Liver (tissue), 3 donors: Measurements from ENCODE around the gene CRELD2.

Source experiments
- CTCF ChIP-seq: fragments of 150-350 bp; IDR thresholded peaks from 2 replicates; pipeline ENCODE4 v1.5.1; 2017; ENCODE audit warnings: improper control_type of control experiment, low read depth, low read length; ENCODE audit not compliant: missing input control
- EGR1 ChIP-seq, 2 donors: IDR thresholded peaks; 2 replicates each; pipeline ENCODE4 v1.6.1; 2016 to 2018; ENCODE audit warnings: antibody characterized with exemption in 2 of 2, low read depth in 2 of 2
- GABPA ChIP-seq, 2 donors: IDR thresholded peaks in 1 of 2; conservative IDR thresholded peaks in 1 of 2; 2 replicates each; pipeline ENCODE4 v1.6.1; 2016; ENCODE audit warnings: antibody characterized with exemption in 2 of 2, mild to moderate bottlenecking in 1 of 2, moderate library complexity in 1 of 2
- HNF4G ChIP-seq: IDR thresholded peaks from 2 replicates; pipeline ENCODE4 v1.6.1; 2016; ENCODE audit warnings: antibody characterized with exemption
- JUND ChIP-seq, 2 donors: IDR thresholded peaks; 2 replicates each; pipeline ENCODE4 v1.6.1; 2016; ENCODE audit warnings: antibody characterized with exemption in 2 of 2
- MAX ChIP-seq: IDR thresholded peaks from 2 replicates; pipeline ENCODE4 v1.6.1; 2016; ENCODE audit warnings: antibody characterized with exemption
- RAD21 ChIP-seq, 2 donors: IDR thresholded peaks; 2 replicates each; pipeline ENCODE4 v1.6.1; 2016; ENCODE audit warnings: antibody characterized with exemption in 2 of 2, mild to moderate bottlenecking in 2 of 2
- SP1 ChIP-seq: IDR thresholded peaks from 2 replicates; pipeline ENCODE4 v1.6.1; 2018; ENCODE audit warnings: antibody characterized with exemption, mild to moderate bottlenecking
- TAF1 ChIP-seq: conservative IDR thresholded peaks from 2 replicates; pipeline ENCODE4 v1.6.1; 2016; ENCODE audit warnings: antibody characterized with exemption, mild to moderate bottlenecking
- YY1 ChIP-seq: IDR thresholded peaks from 2 replicates; pipeline ENCODE4 v1.6.1; 2016; ENCODE audit warnings: antibody characterized with exemption, mild to moderate bottlenecking
- TF ChIP-seq, protein P1 (sequence below): IDR thresholded peaks from 2 replicates; pipeline ENCODE4 v1.6.1; 2016; ENCODE audit warnings: antibody characterized with exemption, mild to moderate bottlenecking
- TF ChIP-seq, protein P2 (sequence below): IDR thresholded peaks from 2 replicates; pipeline ENCODE4 v1.6.1; 2016; ENCODE audit warnings: antibody characterized with exemption
- donor health status: healthy.
- donor health status: healthy.

DNA sequence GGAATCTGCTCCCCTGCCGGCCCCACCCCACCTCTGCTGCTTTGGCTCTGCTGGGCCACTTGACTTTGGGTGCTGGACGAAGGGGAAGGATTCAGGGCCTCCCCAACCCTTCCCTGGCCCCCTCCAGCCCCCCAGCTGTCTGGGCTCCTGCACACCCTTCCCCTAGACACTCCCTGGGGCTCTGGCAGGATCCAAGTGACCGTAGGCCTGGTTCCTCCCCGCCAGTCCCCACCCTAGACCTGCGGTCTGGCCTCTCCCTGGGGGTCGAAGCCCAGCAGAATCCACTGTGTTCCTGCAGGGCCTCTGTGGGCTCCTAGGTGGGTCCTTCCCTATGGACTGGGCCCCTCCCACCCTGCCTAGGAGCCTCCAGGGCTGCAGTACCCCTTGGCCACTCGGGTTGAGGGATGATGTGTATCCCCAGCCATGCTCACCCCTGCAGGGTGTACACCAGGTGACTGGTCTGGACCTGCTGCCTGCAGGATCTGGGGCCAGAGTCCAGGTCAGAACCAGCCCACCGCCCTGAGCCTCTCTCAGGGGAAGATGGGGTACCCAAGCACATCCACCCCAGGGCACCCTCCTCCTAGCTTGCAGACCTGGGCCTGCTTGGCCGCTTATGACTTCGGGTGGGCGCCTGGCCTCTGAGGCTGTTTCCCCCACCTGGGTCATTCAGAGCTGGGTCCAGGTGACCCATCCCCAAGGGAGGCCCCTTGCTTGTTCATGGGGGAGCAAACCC is 47.8 kb downstream of the CRELD2 start:
- TF ChIP-seq CTCF (no peak), TAF1 (no peak), RAD21 (IDR thresholded peaks at IDR 0.05) (no peak), HNF4G (no peak), JUND (IDR thresholded peaks at IDR 0.05) (no peak), SP1 (no peak), MAX (no peak), YY1 (no peak), GABPA (IDR thresholded peaks at IDR 0.05 in 1 of 2, conservative IDR thresholded peaks at IDR 0.05 in 1 of 2) (no peak), EGR1 (IDR thresholded peaks at IDR 0.05; ENCODE audit: low read depth in 2 of 2) (no peak)
- TF ChIP-seq, protein P1, sequence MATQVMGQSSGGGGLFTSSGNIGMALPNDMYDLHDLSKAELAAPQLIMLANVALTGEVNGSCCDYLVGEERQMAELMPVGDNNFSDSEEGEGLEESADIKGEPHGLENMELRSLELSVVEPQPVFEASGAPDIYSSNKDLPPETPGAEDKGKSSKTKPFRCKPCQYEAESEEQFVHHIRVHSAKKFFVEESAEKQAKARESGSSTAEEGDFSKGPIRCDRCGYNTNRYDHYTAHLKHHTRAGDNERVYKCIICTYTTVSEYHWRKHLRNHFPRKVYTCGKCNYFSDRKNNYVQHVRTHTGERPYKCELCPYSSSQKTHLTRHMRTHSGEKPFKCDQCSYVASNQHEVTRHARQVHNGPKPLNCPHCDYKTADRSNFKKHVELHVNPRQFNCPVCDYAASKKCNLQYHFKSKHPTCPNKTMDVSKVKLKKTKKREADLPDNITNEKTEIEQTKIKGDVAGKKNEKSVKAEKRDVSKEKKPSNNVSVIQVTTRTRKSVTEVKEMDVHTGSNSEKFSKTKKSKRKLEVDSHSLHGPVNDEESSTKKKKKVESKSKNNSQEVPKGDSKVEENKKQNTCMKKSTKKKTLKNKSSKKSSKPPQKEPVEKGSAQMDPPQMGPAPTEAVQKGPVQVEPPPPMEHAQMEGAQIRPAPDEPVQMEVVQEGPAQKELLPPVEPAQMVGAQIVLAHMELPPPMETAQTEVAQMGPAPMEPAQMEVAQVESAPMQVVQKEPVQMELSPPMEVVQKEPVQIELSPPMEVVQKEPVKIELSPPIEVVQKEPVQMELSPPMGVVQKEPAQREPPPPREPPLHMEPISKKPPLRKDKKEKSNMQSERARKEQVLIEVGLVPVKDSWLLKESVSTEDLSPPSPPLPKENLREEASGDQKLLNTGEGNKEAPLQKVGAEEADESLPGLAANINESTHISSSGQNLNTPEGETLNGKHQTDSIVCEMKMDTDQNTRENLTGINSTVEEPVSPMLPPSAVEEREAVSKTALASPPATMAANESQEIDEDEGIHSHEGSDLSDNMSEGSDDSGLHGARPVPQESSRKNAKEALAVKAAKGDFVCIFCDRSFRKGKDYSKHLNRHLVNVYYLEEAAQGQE: no peak
- TF ChIP-seq, protein P2, sequence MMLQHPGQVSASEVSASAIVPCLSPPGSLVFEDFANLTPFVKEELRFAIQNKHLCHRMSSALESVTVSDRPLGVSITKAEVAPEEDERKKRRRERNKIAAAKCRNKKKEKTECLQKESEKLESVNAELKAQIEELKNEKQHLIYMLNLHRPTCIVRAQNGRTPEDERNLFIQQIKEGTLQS: no peak
